ENCODE results near the gene KLHL30.

GRCh38 chr2:238103465-238104225 is 34.8 kb upstream of the KLHL30 start:
- no peak for TF ChIP-seq CTCF (conservative IDR thresholded peaks at IDR 0.05)
- no peak for TF ChIP-seq ZFX (IDR thresholded peaks at IDR 0.05)

Measured in C4-2B (cell line).